AG09309 (cell line): Measurements from ENCODE around the gene CD58.

ENCODE experiments used
- DNase-seq: peaks from one replicate; pipeline ENCODE4 v3.0.0-alpha.2; 2010; ENCODE audit warnings: low read depth
- H3K4me3 ChIP-seq: 2 replicates; pipeline ENCODE4 v1.5.1; 2011; ENCODE audit warnings: mild to moderate bottlenecking, low read depth, low read length, moderate library complexity; ENCODE audit not compliant: control insufficient read depth
- TF ChIP-seq, protein P1 (sequence below): IDR thresholded peaks from 2 replicates; pipeline ENCODE4 v1.5.1; 2011; ENCODE audit warnings: mild to moderate bottlenecking, low read depth, low read length, inconsistent platforms; ENCODE audit not compliant: insufficient read depth, control insufficient read depth; ENCODE audit errors: missing control alignments

Gene CD58

DNA sequence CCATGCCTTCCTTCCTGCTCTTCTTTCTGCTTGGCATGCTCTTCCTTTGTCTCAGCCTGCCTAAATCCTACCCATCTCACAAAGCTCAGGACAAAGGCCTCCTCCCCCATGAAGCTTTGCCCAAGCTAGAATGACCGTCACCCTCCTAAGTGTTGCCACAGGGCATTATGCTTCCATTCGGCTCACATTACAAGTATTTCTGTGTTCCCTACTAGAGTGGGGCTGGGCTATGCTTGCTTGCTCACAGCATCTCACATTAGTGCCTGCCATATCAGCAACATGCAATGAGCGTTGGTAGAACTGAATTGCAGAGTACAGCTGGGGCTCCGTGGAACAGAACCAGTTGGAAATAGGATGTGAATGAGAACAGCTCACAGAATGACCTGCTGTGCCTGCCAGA lies 82.8 kb downstream of the CD58 start:
- TF ChIP-seq, protein P1, sequence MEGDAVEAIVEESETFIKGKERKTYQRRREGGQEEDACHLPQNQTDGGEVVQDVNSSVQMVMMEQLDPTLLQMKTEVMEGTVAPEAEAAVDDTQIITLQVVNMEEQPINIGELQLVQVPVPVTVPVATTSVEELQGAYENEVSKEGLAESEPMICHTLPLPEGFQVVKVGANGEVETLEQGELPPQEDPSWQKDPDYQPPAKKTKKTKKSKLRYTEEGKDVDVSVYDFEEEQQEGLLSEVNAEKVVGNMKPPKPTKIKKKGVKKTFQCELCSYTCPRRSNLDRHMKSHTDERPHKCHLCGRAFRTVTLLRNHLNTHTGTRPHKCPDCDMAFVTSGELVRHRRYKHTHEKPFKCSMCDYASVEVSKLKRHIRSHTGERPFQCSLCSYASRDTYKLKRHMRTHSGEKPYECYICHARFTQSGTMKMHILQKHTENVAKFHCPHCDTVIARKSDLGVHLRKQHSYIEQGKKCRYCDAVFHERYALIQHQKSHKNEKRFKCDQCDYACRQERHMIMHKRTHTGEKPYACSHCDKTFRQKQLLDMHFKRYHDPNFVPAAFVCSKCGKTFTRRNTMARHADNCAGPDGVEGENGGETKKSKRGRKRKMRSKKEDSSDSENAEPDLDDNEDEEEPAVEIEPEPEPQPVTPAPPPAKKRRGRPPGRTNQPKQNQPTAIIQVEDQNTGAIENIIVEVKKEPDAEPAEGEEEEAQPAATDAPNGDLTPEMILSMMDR, result no peak
- no peak overlapping the region for H3K4me3 ChIP-seq
- DNase-seq, result no peak

- H3K4me3 ChIP-seq, result no peak overlapping the region
- TF ChIP-seq, protein P1, result no peak
- no peak for DNase-seq
Measured at GRCh38 chr1:116487583-116487982, 83.2 kb downstream of the CD58 start.

DNA sequence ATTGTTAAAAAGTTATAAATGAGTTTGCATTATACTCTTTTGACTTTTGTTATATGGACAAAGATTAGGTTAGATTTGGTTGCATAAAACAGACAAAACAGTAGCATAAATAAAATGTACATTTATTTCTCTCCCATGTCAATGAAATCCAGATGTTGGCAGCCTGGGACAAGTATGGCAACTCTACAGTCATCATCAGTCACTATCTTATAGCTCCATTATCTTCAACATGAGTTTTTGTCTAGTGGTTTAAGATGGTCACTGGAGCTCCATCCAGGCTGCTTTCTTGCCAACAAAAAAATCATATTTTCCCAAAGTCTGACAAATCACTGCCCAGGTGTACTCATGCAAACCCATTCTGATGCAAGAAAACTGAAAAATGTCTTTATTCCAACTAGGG lies 83.8 kb downstream of the CD58 start:
- H3K4me3 ChIP-seq, result no peak overlapping the region

DNA sequence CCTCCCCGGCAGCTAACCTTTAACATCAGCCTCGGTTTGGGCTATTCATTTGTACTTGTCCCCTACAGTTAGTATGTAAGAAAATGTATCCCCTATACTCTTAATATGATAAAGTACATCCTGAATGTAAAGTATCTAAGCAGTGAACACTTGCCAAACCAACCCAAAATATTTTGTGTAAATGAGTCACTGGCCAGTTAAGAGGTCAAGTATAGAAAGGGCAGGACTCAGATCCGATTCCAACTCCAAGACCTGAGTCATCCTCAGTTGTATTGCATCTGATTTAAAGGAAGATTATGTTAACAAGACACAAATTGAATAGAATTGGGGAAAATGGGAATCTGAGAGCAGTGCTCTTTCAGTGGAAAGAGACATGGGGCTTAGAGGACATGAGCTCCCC lies 84.4 kb downstream of the CD58 start:
- DNase-seq, result no peak
- H3K4me3 ChIP-seq, result no peak overlapping the region
- TF ChIP-seq, protein P1, result no peak

More for the DNA sequence above, 83.8 kb downstream of the CD58 start:
- no peak for DNase-seq
- TF ChIP-seq, protein P1, result no peak

- TF ChIP-seq, protein P1, result no peak
- DNase-seq, result peak; percentile 35
- no peak overlapping the region for H3K4me3 ChIP-seq
Measured at GRCh38 chr1:116485976-116486375, 84.8 kb downstream of the CD58 start.

GRCh38 chr1:116485071-116485735 lies 85.6 kb downstream of the CD58 start:
- TF ChIP-seq, protein P1, result peak; percentile 94
- no peak overlapping the region for H3K4me3 ChIP-seq
- peak; percentile 43 for DNase-seq
